ENCODE results near the gene KLF2. TPM values are rescaled to one million over a fixed set of nuclear protein-coding genes. Genes with fewer than 3 reads are reported as not detected.

The KLF2 gene
- total and polyA plus RNA-seq, 2 of the 13 experiments (the other 11 are each of a cell fraction or from before 2014, with no cell fraction given): not detected

GRCh38 chr19:16328824-16329482 is 4.3 kb downstream of the KLF2 start:
- in situ Hi-C loops (cut with HindIII; ENCODE audit: extremely low pct_ligation_motif_present, low pct_unique_long_range_greater_than_20kb) (no loop called here), intact Hi-C loops (cut with micrococcal nuclease; ENCODE audit: unreplicated experiment) (loop anchor here (10.0 kb wide), 1 partner anchor 84 kb away; no protein-coding TSS in a partner anchor)
- Histone ChIP-seq H3K4me3 (replicated peaks in 1 of 3; ENCODE audit: insufficient read depth in 1 of 3, low read depth in 2 of 3, low read length in 3 of 3) (no peak overlapping the region), H4K20me1 (ENCODE audit: insufficient read depth, low read length) (no peaks in the 10 kb centered on the region), H3K4me1 (ENCODE audit: insufficient read depth, low read length) (peaks cover 12% of the 10 kb centered on the region), H3K36me3 (replicated peaks in 1 of 2; ENCODE audit: control insufficient read depth in 1 of 2, insufficient read depth in 2 of 2, low read length in 2 of 2) (no peaks in the 10 kb centered on the region), H3K27me3 (ENCODE audit: control insufficient read depth in 1 of 2, insufficient read depth in 2 of 2, low read length in 2 of 2) (peaks cover 1 to 4% of the 10 kb centered on the region in 2 experiments; a peak in 2 of 5 replicates), H3K79me2 (ENCODE audit: insufficient read depth, low read length) (no peaks in the 10 kb centered on the region), H3K4me2 (ENCODE audit: low read depth, low read length) (peak overlapping the region; percentile 54; the same call in 1 of the 2 replicates), H3K9me3 (ENCODE audit: low read length) (no peaks in the 10 kb centered on the region), H2AFZ (ENCODE audit: low read length) (no peak overlapping the region), H3K9ac (ENCODE audit: insufficient read depth, low read depth, low read length) (no peak overlapping the region), H3K27ac (ENCODE audit: extremely low read length, insufficient read depth, low read length) (no peak overlapping the region)
- ChIA-PET POLR2A (no interaction called here), CTCF (ENCODE audit: low intra/inter-chr PET ratio, low total read pairs) (interaction anchor here (1.8 kb wide), 1 partner anchor 81 kb away, joined by 9 read pairs; no protein-coding TSS in a partner anchor)
- DNase-seq (ENCODE audit: low spot score): no peak
- BruUV-seq (replicated peaks): no TSS peak
- FAIRE-seq: no peak
- TF ChIP-seq FOXP1 (IDR thresholded peaks at IDR 0.05) (no peak), FOXP1 (CRISPR knock-in tag; IDR thresholded peaks at IDR 0.05) (no peak), STAG1 (CRISPR knock-in tag; IDR thresholded peaks at IDR 0.05) (peak; percentile 53), HNRNPLL (IDR thresholded peaks at IDR 0.05; ENCODE audit: low read depth, low read length, poor library complexity, severe bottlenecking) (no peak), ZNF879 (CRISPR knock-in tag; IDR thresholded peaks at IDR 0.05) (no peak), CCAR2 (optimal IDR thresholded peaks at IDR 0.05; ENCODE audit: low read depth, low read length) (no peak), ZFY (CRISPR knock-in tag; IDR thresholded peaks at IDR 0.05) (no peak), HNF4A (CRISPR knock-in tag; IDR thresholded peaks at IDR 0.05) (no peak), RFX1 (IDR thresholded peaks at IDR 0.05) (no peak), ZNF274 (CRISPR knock-in tag; IDR thresholded peaks at IDR 0.05) (no peak), ZMYM3 (CRISPR knock-in tag; IDR thresholded peaks at IDR 0.05) (no peak), STAT6 (CRISPR knock-in tag; IDR thresholded peaks at IDR 0.05; ENCODE audit: borderline replicate concordance) (no peak), MYNN (CRISPR knock-in tag; IDR thresholded peaks at IDR 0.05; ENCODE audit: low read depth) (no peak), ZNF446 (CRISPR knock-in tag; IDR thresholded peaks at IDR 0.05) (no peak), RBFOX2 (IDR thresholded peaks at IDR 0.05; ENCODE audit: low read depth, low read length) (no peak), CTCF (CRISPR knock-in tag; IDR thresholded peaks at IDR 0.05) (peak; percentile 46), DBP (CRISPR knock-in tag; IDR thresholded peaks at IDR 0.05; ENCODE audit: not compliant biosample characterization) (no peak)
- WGBS (ENCODE audit: low lambda C conversion rate): 39% methylated on average over 11 of the region's 11 CpGs
- ATAC-seq: peak; percentile 22; the same call in 2 of the 3 replicates

All from HepG2 (cell line).